Caco-2 (cell line): ENCODE measurements around the gene BTBD9. TPM values are rescaled to one million over a fixed set of nuclear protein-coding genes. Genes with fewer than 3 reads are reported as not detected.

ENCODE experiments used
- BruUV-seq: library from RNA; stranded (reverse); fragments of 400-500 nt; replicated peaks from 2 replicates; lab custom pipeline; 2021; lab: Mats Ljungman, UMichigan
- CTCF ChIA-PET: fragments of 300-600 bp; sonication (Branson Sonifier 250); formaldehyde crosslinking; loops from one replicate; lab custom pipeline; 2022; ENCODE audit warnings: antibody characterized with exemption; lab: Charles Lee
- POLR2A ChIA-PET: fragments of 300-600 bp; sonication (Branson Sonifier 250); formaldehyde crosslinking; loops from one replicate; lab custom pipeline; 2022; ENCODE audit warnings: antibody characterized with exemption; lab: Charles Lee
- DNase-seq, 2 experiments: peaks; one replicate each; pipeline versions ENCODE4 v3.0.0 to v3.0.0-alpha.2; 2020 to 2022
- H3K27me3 ChIP-seq: replicated peaks from 2 replicates; pipeline ENCODE4 v1.6.0; 2011; ENCODE audit warnings: low read length; ENCODE audit not compliant: control insufficient read depth, insufficient read depth
- H3K36me3 ChIP-seq: 2 replicates; pipeline ENCODE4 v1.5.1; 2011; ENCODE audit warnings: low read length; ENCODE audit not compliant: control insufficient read depth, insufficient read depth
- H3K4me1 ChIP-seq: fragments of 250-450 bp; sonication (Bioruptor Pico); 2 replicates; pipeline ENCODE4 v1.5.1; 2020; ENCODE audit warnings: mild to moderate bottlenecking
- H3K4me3 ChIP-seq: 2 replicates; pipeline ENCODE4 v1.5.1; 2011; ENCODE audit warnings: low read depth, mild to moderate bottlenecking, control low read depth, low read length
- H3K9me3 ChIP-seq: fragments of 250-450 bp; sonication (Bioruptor Pico); 2 replicates; pipeline ENCODE4 v1.5.1; 2020; ENCODE audit warnings: mild to moderate bottlenecking, moderate library complexity
- H3K27ac Mint-ChIP-seq: one replicate; pipeline ENCODE4 v1.8.0; 2022; ENCODE audit warnings: mixed read lengths; ENCODE audit not compliant: unreplicated experiment
- H3K27me3 Mint-ChIP-seq: one replicate; pipeline ENCODE4 v1.8.0; 2022; ENCODE audit warnings: mixed read lengths; ENCODE audit not compliant: insufficient read depth, unreplicated experiment
- H3K36me3 Mint-ChIP-seq: one replicate; pipeline ENCODE4 v1.8.0; 2022; ENCODE audit warnings: mild to moderate bottlenecking, mixed read lengths; ENCODE audit not compliant: insufficient read depth, unreplicated experiment
- H3K4me1 Mint-ChIP-seq: one replicate; pipeline ENCODE4 v1.8.0; 2022; ENCODE audit warnings: low read depth, mixed read lengths; ENCODE audit not compliant: unreplicated experiment
- H3K4me3 Mint-ChIP-seq: one replicate; pipeline ENCODE4 v1.8.0; 2022; ENCODE audit warnings: mild to moderate bottlenecking, moderate library complexity, mixed read lengths; ENCODE audit not compliant: unreplicated experiment
- H3K9me3 Mint-ChIP-seq: one replicate; pipeline ENCODE4 v1.8.0; 2022; ENCODE audit warnings: mixed read lengths; ENCODE audit not compliant: unreplicated experiment
- CTCF ChIP-seq, 2 experiments: fragments of 200-600 bp in 1 of 2; IDR thresholded peaks; 1 replicate in 1 of 2; 2 replicates in 1 of 2; pipeline versions ENCODE4 v1.5.1 to v1.8.0; 2011 to 2022; ENCODE audit warnings: antibody characterized with exemption in 1 of 2, control low read depth in 1 of 2, inconsistent platforms in 1 of 2, low read depth in 1 of 2, low read length in 1 of 2, mild to moderate bottlenecking in 1 of 2, moderate library complexity in 1 of 2; ENCODE audit not compliant: insufficient read depth in 1 of 2, severe bottlenecking in 1 of 2, unreplicated experiment in 1 of 2
- intact Hi-C: fragments of 100-400 bp; cut with micrococcal nuclease; formaldehyde crosslinking; loops from one replicate; pipeline ENCODE4 v1.10.0; 2022; ENCODE audit not compliant: unreplicated experiment
- total RNA-seq: library from RNA; stranded (reverse); gene quantifications from 2 replicates; pipeline ENCODE4 v1.2.3, GENCODE V29; 2022

The BTBD9 gene
- total RNA-seq, 1 experiment from 2014 or later = 19.6 TPM

GRCh38 chr6:38192487-38192886 is 447.2 kb downstream of the BTBD9 start:
- intact Hi-C loops = no loop called here
- Histone ChIP-seq H3K36me3 (no peaks in the 10 kb centered on the region), H3K27me3 (no peaks in the 10 kb centered on the region), H3K9me3 (no peaks in the 10 kb centered on the region), H3K4me1 (no peaks in the 10 kb centered on the region), H3K4me3 (no peak overlapping the region)
- no peaks in the 10 kb centered on the region for H3K36me3 Mint-ChIP-seq
- no peak for TF ChIP-seq CTCF (IDR thresholded peaks at IDR 0.05; ENCODE audit: insufficient read depth in 1 of 2, low read depth in 1 of 2, low read length in 1 of 2, severe bottlenecking in 1 of 2, unreplicated experiment in 1 of 2)
- H3K4me3 Mint-ChIP-seq = no peak overlapping the region
- no peak for DNase-seq
- no peaks in the 10 kb centered on the region for H3K4me1 Mint-ChIP-seq
- no peaks in the 10 kb centered on the region for H3K9me3 Mint-ChIP-seq
- no peak overlapping the region for H3K27ac Mint-ChIP-seq
- ChIA-PET CTCF (no interaction called here), POLR2A (no interaction called here)
- BruUV-seq = no TSS peak
- no peaks in the 10 kb centered on the region for H3K27me3 Mint-ChIP-seq

- no peaks in the 10 kb centered on the region for H3K36me3 Mint-ChIP-seq
- TF ChIP-seq CTCF (IDR thresholded peaks at IDR 0.05; ENCODE audit: insufficient read depth in 1 of 2, low read depth in 1 of 2, low read length in 1 of 2, severe bottlenecking in 1 of 2, unreplicated experiment in 1 of 2) = no peak
- BruUV-seq = no TSS peak
- no peak for DNase-seq
- H3K4me1 ChIP-seq = no peaks in the 10 kb centered on the region
- no peaks in the 10 kb centered on the region for H3K9me3 Mint-ChIP-seq
- no peak overlapping the region for H3K4me3 ChIP-seq
- H3K27me3 ChIP-seq = no peaks in the 10 kb centered on the region
- H3K36me3 ChIP-seq = no peaks in the 10 kb centered on the region
- no peak overlapping the region for H3K27ac Mint-ChIP-seq
- ChIA-PET POLR2A (no interaction called here), CTCF (no interaction called here)
- intact Hi-C loops = no loop called here
- no peaks in the 10 kb centered on the region for H3K4me1 Mint-ChIP-seq
- H3K27me3 Mint-ChIP-seq = no peaks in the 10 kb centered on the region
- H3K9me3 ChIP-seq = no peaks in the 10 kb centered on the region
- no peak overlapping the region for H3K4me3 Mint-ChIP-seq
Measured at GRCh38 chr6:38192011-38192410, 447.7 kb downstream of the BTBD9 start.

GRCh38 chr6:38191418-38191817 is 448.3 kb downstream of the BTBD9 start:
- Mint-ChIP-seq H3K9me3 (no peaks in the 10 kb centered on the region), H3K4me3 (no peak overlapping the region), H3K27ac (no peak overlapping the region), H3K36me3 (no peaks in the 10 kb centered on the region), H3K27me3 (no peaks in the 10 kb centered on the region), H3K4me1 (no peaks in the 10 kb centered on the region)
- Histone ChIP-seq H3K4me1 (no peaks in the 10 kb centered on the region), H3K9me3 (no peaks in the 10 kb centered on the region), H3K4me3 (no peak overlapping the region), H3K27me3 (no peaks in the 10 kb centered on the region), H3K36me3 (no peaks in the 10 kb centered on the region)
- ChIA-PET POLR2A (no interaction called here), CTCF (no interaction called here)
- TF ChIP-seq CTCF (IDR thresholded peaks at IDR 0.05; ENCODE audit: insufficient read depth in 1 of 2, low read depth in 1 of 2, low read length in 1 of 2, severe bottlenecking in 1 of 2, unreplicated experiment in 1 of 2) = no peak
- no peak for DNase-seq
- intact Hi-C loops = no loop called here
- BruUV-seq = no TSS peak
